Measurements from ENCODE around the gene MED9.

DNA sequence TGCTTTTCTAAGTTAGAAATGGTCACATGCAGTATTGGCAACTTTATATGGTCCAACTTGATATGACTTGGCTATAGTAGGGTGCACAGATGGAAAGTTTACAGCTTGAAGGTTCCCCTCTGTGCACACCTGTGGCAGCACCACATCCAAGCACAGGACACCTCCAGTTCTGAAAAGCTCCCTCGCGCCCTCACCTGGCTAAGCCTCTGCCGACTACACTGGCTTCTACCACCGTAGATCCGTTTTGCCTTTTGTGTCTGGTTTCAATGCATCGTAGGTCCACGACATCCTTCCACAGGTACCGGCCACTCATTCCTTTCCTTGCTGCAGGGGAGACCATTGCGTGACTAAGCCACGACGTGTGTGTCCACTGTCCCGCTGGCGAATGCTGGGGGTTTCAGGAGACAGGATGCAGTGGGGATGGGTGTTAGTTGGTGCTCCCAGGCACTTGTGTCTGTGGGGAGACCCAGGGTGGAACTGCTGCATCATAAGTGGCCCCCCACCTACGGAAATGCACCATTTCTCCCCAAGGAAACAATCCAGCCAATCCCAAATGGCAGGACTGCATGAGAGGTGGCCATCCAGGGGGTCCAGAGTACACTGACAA lies 24.3 kb downstream of the MED9 start:
- TF ChIP-seq TAF1 (conservative IDR thresholded peaks at IDR 0.05) (no peak), YY1 (IDR thresholded peaks at IDR 0.05) (no peak), RAD21 (IDR thresholded peaks at IDR 0.05) (peak in 1 of 2 donors; percentile 75), EGR1 (IDR thresholded peaks at IDR 0.05; ENCODE audit: low read depth in 2 of 2) (no peak), SP1 (IDR thresholded peaks at IDR 0.05) (no peak)
- TF ChIP-seq, protein P1, sequence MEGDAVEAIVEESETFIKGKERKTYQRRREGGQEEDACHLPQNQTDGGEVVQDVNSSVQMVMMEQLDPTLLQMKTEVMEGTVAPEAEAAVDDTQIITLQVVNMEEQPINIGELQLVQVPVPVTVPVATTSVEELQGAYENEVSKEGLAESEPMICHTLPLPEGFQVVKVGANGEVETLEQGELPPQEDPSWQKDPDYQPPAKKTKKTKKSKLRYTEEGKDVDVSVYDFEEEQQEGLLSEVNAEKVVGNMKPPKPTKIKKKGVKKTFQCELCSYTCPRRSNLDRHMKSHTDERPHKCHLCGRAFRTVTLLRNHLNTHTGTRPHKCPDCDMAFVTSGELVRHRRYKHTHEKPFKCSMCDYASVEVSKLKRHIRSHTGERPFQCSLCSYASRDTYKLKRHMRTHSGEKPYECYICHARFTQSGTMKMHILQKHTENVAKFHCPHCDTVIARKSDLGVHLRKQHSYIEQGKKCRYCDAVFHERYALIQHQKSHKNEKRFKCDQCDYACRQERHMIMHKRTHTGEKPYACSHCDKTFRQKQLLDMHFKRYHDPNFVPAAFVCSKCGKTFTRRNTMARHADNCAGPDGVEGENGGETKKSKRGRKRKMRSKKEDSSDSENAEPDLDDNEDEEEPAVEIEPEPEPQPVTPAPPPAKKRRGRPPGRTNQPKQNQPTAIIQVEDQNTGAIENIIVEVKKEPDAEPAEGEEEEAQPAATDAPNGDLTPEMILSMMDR (IDR thresholded peaks at IDR 0.05; ENCODE audit: low read depth, low read length, missing input control), result no peak
- TF ChIP-seq, protein P2, sequence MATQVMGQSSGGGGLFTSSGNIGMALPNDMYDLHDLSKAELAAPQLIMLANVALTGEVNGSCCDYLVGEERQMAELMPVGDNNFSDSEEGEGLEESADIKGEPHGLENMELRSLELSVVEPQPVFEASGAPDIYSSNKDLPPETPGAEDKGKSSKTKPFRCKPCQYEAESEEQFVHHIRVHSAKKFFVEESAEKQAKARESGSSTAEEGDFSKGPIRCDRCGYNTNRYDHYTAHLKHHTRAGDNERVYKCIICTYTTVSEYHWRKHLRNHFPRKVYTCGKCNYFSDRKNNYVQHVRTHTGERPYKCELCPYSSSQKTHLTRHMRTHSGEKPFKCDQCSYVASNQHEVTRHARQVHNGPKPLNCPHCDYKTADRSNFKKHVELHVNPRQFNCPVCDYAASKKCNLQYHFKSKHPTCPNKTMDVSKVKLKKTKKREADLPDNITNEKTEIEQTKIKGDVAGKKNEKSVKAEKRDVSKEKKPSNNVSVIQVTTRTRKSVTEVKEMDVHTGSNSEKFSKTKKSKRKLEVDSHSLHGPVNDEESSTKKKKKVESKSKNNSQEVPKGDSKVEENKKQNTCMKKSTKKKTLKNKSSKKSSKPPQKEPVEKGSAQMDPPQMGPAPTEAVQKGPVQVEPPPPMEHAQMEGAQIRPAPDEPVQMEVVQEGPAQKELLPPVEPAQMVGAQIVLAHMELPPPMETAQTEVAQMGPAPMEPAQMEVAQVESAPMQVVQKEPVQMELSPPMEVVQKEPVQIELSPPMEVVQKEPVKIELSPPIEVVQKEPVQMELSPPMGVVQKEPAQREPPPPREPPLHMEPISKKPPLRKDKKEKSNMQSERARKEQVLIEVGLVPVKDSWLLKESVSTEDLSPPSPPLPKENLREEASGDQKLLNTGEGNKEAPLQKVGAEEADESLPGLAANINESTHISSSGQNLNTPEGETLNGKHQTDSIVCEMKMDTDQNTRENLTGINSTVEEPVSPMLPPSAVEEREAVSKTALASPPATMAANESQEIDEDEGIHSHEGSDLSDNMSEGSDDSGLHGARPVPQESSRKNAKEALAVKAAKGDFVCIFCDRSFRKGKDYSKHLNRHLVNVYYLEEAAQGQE (IDR thresholded peaks at IDR 0.05), result no peak

Measured in liver (tissue), 3 donors.